ENCODE measurements around the gene PRKAR1B.

DNA sequence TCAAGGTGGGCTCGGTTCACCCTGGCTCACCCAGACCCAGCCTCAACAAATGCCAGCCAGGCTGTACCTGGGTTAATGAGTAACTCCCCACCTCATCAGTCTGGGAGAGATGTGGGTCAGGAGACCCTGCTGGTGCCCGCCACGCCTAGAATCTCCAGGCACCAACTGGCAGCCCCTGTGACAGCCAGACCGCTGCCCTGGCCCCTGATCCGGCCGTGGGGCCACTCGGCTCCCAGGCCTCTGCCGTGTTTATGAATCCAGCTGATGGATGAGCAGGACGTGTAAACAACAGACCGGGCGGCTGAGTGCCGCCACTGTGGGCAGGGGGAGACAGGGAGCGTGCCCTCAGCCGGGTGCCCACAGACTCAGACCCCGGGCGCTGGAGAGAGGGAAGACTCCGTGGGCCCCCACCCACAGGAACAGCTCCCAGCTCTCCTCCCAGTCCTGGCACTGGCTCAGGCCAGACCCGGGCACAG, 173.4 kb downstream of the PRKAR1B start:
- no peak for TF ChIP-seq RAD21 (IDR thresholded peaks at IDR 0.05; ENCODE audit: low read depth)
- TF ChIP-seq, protein P1, sequence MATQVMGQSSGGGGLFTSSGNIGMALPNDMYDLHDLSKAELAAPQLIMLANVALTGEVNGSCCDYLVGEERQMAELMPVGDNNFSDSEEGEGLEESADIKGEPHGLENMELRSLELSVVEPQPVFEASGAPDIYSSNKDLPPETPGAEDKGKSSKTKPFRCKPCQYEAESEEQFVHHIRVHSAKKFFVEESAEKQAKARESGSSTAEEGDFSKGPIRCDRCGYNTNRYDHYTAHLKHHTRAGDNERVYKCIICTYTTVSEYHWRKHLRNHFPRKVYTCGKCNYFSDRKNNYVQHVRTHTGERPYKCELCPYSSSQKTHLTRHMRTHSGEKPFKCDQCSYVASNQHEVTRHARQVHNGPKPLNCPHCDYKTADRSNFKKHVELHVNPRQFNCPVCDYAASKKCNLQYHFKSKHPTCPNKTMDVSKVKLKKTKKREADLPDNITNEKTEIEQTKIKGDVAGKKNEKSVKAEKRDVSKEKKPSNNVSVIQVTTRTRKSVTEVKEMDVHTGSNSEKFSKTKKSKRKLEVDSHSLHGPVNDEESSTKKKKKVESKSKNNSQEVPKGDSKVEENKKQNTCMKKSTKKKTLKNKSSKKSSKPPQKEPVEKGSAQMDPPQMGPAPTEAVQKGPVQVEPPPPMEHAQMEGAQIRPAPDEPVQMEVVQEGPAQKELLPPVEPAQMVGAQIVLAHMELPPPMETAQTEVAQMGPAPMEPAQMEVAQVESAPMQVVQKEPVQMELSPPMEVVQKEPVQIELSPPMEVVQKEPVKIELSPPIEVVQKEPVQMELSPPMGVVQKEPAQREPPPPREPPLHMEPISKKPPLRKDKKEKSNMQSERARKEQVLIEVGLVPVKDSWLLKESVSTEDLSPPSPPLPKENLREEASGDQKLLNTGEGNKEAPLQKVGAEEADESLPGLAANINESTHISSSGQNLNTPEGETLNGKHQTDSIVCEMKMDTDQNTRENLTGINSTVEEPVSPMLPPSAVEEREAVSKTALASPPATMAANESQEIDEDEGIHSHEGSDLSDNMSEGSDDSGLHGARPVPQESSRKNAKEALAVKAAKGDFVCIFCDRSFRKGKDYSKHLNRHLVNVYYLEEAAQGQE (IDR thresholded peaks at IDR 0.05; ENCODE audit: low read depth), result no peak
- TF ChIP-seq CEBPB (IDR thresholded peaks at IDR 0.05), result no peak
- no peak for TF ChIP-seq TCF12 (IDR thresholded peaks at IDR 0.05; ENCODE audit: low read depth)
- no peak for TF ChIP-seq TAF1 (IDR thresholded peaks at IDR 0.05; ENCODE audit: low read depth)
